CD4-positive, CD25-positive, alpha-beta regulatory T cell (primary cell): ENCODE results near the gene SH3BP1. TPM values are rescaled to one million over a fixed set of nuclear protein-coding genes. Genes with fewer than 3 reads are reported as not detected.
A peak's percentile ranks its signal among the peaks of the same experiment; 100 is the strongest.

Source experiments
- ATAC-seq, 2 donors: fragments of 150-1000 bp; cut with Tn5 transposase; one replicate each; pipeline ENCODE4 v1.10.0; 2021; ENCODE audit warnings: low read depth in 2 of 2, moderate number of reproducible peaks in 2 of 2, moderate library complexity in 1 of 2
- DNase-seq, 3 donors: peaks; one replicate each; pipeline versions ENCODE4 v3.0.0 to v3.0.0-alpha.2; 2012 to 2022; ENCODE audit warnings: mixed read lengths in 1 of 3
- H3K27ac ChIP-seq: one replicate; pipeline ENCODE4 v1.7.0; 2013; ENCODE audit warnings: mild to moderate bottlenecking, low read length; ENCODE audit not compliant: insufficient read depth, poor library complexity, severe bottlenecking
- H3K27me3 ChIP-seq: one replicate; pipeline ENCODE4 v1.7.0; 2013; ENCODE audit warnings: low read length; ENCODE audit not compliant: control insufficient read depth, insufficient read depth
- H3K36me3 ChIP-seq: one replicate; pipeline ENCODE4 v1.7.0; 2013; ENCODE audit warnings: mild to moderate bottlenecking, low read length, moderate library complexity; ENCODE audit not compliant: control insufficient read depth, insufficient read depth
- H3K4me1 ChIP-seq: 2 replicates; pipeline ENCODE4 v1.7.0; 2013; ENCODE audit warnings: mild to moderate bottlenecking, low read length; ENCODE audit not compliant: insufficient read depth, control insufficient read depth, poor library complexity, severe bottlenecking
- H3K4me3 ChIP-seq: one replicate; pipeline ENCODE4 v1.7.0; 2013; ENCODE audit warnings: low read depth, mild to moderate bottlenecking, low read length, moderate library complexity
- H3K9me3 ChIP-seq, 2 experiments: 1 replicate in 1 of 2; 2 replicates in 1 of 2; pipeline ENCODE4 v1.7.0; 2013; ENCODE audit warnings: low read length in 2 of 2, mild to moderate bottlenecking in 1 of 2, moderate library complexity in 1 of 2; ENCODE audit not compliant: control insufficient read depth in 2 of 2
- H3K27ac Mint-ChIP-seq, 3 donors: one replicate each; pipeline ENCODE4 v1.8.0; 2020 to 2022; ENCODE audit warnings: mild to moderate bottlenecking in 3 of 3, mixed read lengths in 3 of 3, moderate library complexity in 2 of 3
- H3K27me3 Mint-ChIP-seq: one replicate; pipeline ENCODE4 v1.8.0; 2022; ENCODE audit warnings: mild to moderate bottlenecking, mixed read lengths
- H3K36me3 Mint-ChIP-seq: one replicate; pipeline ENCODE4 v1.8.0; 2020; ENCODE audit warnings: mixed read lengths
- H3K4me1 Mint-ChIP-seq, 4 donors: one replicate each; pipeline ENCODE4 v1.8.0; 2020 to 2022; ENCODE audit warnings: mixed read lengths in 4 of 4, mild to moderate bottlenecking in 1 of 4
- H3K4me3 Mint-ChIP-seq, 4 donors: one replicate each; pipeline ENCODE4 v1.8.0; 2020 to 2022; ENCODE audit warnings: mild to moderate bottlenecking in 4 of 4, mixed read lengths in 4 of 4, moderate library complexity in 3 of 4
- H3K9me3 Mint-ChIP-seq, 7 donors: one replicate each; pipeline ENCODE4 v1.8.0; 2020 to 2022; ENCODE audit warnings: mixed read lengths in 7 of 7, mild to moderate bottlenecking in 3 of 7, moderate library complexity in 2 of 7
- polyA plus RNA-seq, 4 donors: library from polyadenylated mRNA; unstranded; fragments of 300-500 nt; fragmentation: Illumina TruSeq; gene quantifications; one replicate each; pipeline ENCODE4 v1.2.3, GENCODE V29; 2021
- total RNA-seq: library from RNA; stranded (reverse); gene quantifications from one replicate; pipeline ENCODE4 v1.2.3, GENCODE V29; 2022

Gene SH3BP1
- total and polyA plus RNA-seq, 5 donors from 2014 or later: 10.1 to 126 (median 17.2) TPM

DNA sequence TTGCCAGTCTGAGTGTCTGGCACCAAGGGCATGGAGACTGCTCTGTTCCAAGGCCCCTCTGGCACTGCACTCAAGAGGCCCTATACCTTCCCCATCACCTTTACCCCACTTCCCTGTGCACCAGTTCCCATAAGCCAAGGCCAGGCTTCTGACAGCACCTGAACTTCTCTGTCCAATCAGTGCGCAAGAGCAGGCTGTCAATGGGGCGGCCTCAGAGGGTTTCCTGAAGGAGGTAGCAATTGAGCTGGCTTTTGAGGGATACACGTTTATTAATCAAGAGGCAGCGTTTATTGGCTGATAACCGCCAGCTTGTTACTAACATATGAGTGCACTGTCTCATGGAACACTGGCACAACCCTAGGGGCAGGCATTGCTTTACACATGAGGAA is 2.1 kb downstream of the SH3BP1 start:
- Histone ChIP-seq H3K27ac (peak overlapping the region; percentile 88), H3K27me3 (no peaks in the 10 kb centered on the region), H3K4me3 (peak overlapping the region; percentile 50), H3K36me3 (peaks cover 44% of the 10 kb centered on the region), H3K4me1 (peaks cover 64% of the 10 kb centered on the region), H3K9me3 (no peaks in the 10 kb centered on the region)
- H3K4me3 Mint-ChIP-seq: peak overlapping the region; percentile 91 to 98 (median 98)
- H3K27ac Mint-ChIP-seq: peak overlapping the region in 2 of 3 donors; percentile 11 to 85
- no peak for DNase-seq
- peaks cover 0 to 69% (median 35%) of the 10 kb centered on the region in 4 donors for H3K4me1 Mint-ChIP-seq
- peaks cover 16% of the 10 kb centered on the region for H3K36me3 Mint-ChIP-seq
- no peaks in the 10 kb centered on the region for H3K27me3 Mint-ChIP-seq
- no peaks in the 10 kb centered on the region for H3K9me3 Mint-ChIP-seq
- no peak for ATAC-seq

DNA sequence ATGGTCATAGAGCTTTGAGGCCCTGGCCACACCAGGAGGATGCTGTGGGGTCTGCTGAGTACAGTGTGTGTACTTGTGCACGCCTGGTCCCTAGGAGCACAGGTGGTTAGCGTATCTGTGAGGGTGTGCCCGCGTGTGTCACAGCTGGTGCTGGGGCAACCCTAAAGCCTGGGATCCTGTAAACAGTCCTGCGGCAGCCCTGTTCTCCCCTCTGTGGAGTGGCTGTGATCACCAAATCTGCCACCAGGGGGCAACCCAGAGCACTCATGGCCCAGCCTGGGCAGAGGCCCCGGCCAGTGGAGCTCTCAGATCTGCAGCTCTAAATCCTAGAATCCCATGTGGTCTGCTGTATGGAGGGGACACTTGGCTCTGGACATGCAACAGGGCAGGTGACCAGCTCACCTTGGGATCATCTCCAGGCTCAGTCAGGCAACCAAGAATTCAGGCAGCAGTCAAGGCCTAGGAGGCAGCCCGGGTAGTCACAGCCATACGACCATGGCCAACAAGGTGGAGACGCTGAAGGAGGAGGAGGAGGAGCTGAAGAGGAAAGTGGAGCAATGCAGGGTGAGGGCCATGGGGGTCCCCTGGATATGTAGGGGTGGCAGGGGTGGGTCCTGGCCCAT is 3.9 kb downstream of the SH3BP1 start:
- H3K4me1 ChIP-seq: peaks cover 46% of the 10 kb centered on the region
- H3K4me3 Mint-ChIP-seq: peak overlapping the region; percentile 56 to 98 (median 72)
- no peaks in the 10 kb centered on the region for H3K9me3 Mint-ChIP-seq
- H3K36me3 ChIP-seq: peaks cover 61% of the 10 kb centered on the region
- no peaks in the 10 kb centered on the region for H3K27me3 Mint-ChIP-seq
- H3K27me3 ChIP-seq: no peaks in the 10 kb centered on the region
- no peaks in the 10 kb centered on the region for H3K9me3 ChIP-seq
- DNase-seq (peak; percentile 74 to 82 (median 79)), ATAC-seq (peak; percentile 63 to 72)
- peak overlapping the region; percentile 43 to 95 (median 88) for H3K27ac Mint-ChIP-seq
- H3K4me1 Mint-ChIP-seq: peaks cover 0 to 54% (median 25%) of the 10 kb centered on the region in 4 donors
- no peak overlapping the region for H3K27ac ChIP-seq
- H3K36me3 Mint-ChIP-seq: peaks cover 16% of the 10 kb centered on the region
- no peak overlapping the region for H3K4me3 ChIP-seq

DNA sequence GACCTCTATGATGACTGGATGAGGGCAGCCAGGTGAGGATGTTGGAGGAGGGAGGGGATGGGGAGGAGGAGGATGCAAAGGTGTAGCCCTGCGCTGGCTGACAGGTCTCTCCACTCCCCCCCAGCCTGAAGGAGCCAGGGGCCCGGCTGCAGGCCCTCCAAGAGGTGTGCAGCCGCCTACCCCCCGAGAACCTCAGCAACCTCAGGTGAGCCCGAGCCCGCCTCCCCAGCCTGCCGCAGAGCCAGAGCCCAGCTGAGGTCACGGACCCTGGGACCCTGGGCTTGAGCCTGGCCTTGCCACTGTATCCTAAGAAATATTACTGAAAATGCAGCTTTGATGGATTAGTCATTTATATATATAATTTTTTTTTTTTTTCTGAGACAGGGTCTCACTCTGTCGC is 7.8 kb downstream of the SH3BP1 start:
- Mint-ChIP-seq H3K36me3 (peaks cover 23% of the 10 kb centered on the region), H3K27ac (no peak overlapping the region), H3K27me3 (no peaks in the 10 kb centered on the region), H3K9me3 (no peaks in the 10 kb centered on the region), H3K4me3 (no peak overlapping the region), H3K4me1 (peaks cover 0 to 32% (median 14%) of the 10 kb centered on the region in 4 donors)
- Histone ChIP-seq H3K36me3 (peaks cover 86% of the 10 kb centered on the region), H3K4me3 (no peak overlapping the region), H3K4me1 (peaks cover 15% of the 10 kb centered on the region), H3K27me3 (no peaks in the 10 kb centered on the region), H3K9me3 (no peaks in the 10 kb centered on the region), H3K27ac (no peak overlapping the region)
- ATAC-seq (no peak), DNase-seq (no peak)

DNA sequence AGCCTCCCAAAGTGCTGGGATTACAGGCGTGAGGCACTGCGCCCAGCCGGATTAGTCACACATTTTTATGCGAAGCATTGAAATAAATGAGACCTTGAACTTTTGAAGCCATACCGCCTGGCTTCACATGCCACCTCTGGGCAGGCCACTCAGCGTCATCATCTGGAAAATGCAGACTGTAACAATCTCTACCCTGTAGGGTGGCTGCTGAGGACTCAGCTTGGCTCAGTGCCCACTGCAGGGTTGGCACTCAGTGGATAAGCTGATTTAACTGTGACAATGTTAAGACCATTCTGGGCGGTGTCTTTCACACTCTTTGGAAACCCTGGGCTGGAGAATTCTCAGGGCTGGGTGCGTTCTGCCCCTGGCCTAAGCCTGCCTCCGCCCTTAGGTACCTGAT is 8.5 kb downstream of the SH3BP1 start:
- Mint-ChIP-seq H3K4me3 (no peak overlapping the region), H3K9me3 (no peaks in the 10 kb centered on the region), H3K27ac (no peak overlapping the region), H3K4me1 (peaks cover 0 to 25% (median 11%) of the 10 kb centered on the region in 4 donors), H3K36me3 (peaks cover 18% of the 10 kb centered on the region), H3K27me3 (no peaks in the 10 kb centered on the region)
- Histone ChIP-seq H3K4me3 (no peak overlapping the region), H3K27ac (no peak overlapping the region), H3K27me3 (no peaks in the 10 kb centered on the region), H3K9me3 (no peaks in the 10 kb centered on the region), H3K4me1 (peaks cover 9% of the 10 kb centered on the region), H3K36me3 (peaks cover 87% of the 10 kb centered on the region)
- ATAC-seq (no peak), DNase-seq (no peak)

DNA sequence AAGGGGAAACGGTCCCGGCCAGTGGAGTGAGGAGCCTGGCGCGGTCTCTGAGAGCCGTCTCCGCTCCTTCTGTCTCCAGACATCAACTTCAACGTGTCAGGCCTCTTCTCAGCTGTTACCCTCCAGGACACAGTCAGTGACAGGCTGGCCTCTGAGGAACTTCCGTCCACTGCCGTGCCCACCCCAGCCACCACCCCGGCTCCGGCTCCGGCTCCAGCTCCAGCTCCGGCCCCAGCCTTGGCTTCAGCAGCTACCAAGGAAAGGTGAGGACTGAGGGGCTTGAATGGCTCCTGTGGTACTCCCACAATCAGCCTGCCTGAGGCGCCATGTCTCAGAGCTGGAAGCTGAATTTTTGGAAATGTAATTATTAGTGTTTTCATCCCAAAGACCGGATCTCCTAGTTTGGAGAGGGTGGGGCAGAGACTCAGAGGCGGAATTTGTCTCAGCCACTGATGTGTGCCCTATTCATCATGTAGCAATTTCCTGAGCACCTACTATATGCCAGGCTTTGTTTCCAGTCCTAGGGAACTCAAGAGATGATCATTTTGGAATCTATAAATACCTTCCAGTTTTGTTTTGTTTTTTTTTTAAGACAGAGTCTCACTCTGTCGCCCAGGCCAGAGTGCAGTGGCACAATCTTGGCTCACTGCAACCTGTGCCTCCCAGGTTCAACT is 11.1 kb downstream of the SH3BP1 start:
- no peaks in the 10 kb centered on the region for H3K27me3 ChIP-seq
- no peak overlapping the region for H3K27ac ChIP-seq
- Mint-ChIP-seq H3K36me3 (peaks cover 8% of the 10 kb centered on the region), H3K27me3 (no peaks in the 10 kb centered on the region), H3K4me3 (no peak overlapping the region), H3K27ac (no peak overlapping the region), H3K9me3 (no peaks in the 10 kb centered on the region), H3K4me1 (peaks cover 0 to 12% (median 3%) of the 10 kb centered on the region in 4 donors)
- no peak overlapping the region for H3K4me3 ChIP-seq
- DNase-seq (no peak), ATAC-seq (no peak)
- H3K4me1 ChIP-seq: no peaks in the 10 kb centered on the region
- peaks cover 82% of the 10 kb centered on the region for H3K36me3 ChIP-seq
- H3K9me3 ChIP-seq: no peaks in the 10 kb centered on the region

DNA sequence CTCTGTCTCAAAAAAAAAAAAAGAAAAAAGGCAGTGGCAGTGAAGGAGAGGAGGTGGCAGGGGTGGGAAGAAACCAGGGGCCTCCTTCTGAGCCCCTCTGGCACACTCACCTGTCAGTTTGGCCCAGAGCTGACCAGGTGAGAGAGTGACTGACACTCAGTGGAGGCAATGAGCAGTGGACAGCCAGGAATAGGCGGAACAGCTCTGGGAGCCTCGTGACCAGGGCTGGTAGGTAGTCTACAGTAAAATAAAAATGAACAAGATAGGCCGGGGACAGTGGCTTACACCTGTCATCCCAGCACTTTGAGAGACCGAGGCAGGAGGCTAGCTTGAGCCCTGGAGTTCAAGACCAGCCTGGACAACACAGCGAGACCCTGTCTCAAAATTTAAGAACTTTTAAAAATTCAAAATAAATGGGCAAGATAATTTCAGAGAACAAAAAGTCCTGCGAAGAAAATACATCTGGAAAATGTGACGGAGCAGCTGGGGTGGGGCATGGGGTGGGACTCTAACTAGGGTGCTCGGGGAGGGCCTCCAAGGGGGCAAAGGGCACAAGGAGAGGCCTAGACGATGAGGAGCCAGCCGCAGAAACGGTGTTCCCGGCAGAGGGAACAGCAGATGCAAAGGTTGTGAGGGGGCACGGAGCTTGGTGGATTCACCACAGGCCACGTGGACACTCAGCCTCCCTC is 15.2 kb downstream of the SH3BP1 start:
- Histone ChIP-seq H3K4me3 (no peak overlapping the region), H3K9me3 (no peaks in the 10 kb centered on the region), H3K36me3 (peaks cover 44% of the 10 kb centered on the region), H3K27me3 (no peaks in the 10 kb centered on the region), H3K4me1 (peaks cover 13% of the 10 kb centered on the region), H3K27ac (no peak overlapping the region)
- Mint-ChIP-seq H3K36me3 (peaks cover 3% of the 10 kb centered on the region), H3K9me3 (no peaks in the 10 kb centered on the region), H3K4me1 (peaks cover 0 to 28% (median 11%) of the 10 kb centered on the region in 4 donors), H3K4me3 (no peak overlapping the region), H3K27ac (peak overlapping the region in 2 of 3 donors; percentile 14 to 46), H3K27me3 (no peaks in the 10 kb centered on the region)
- DNase-seq: no peak
- ATAC-seq: no peak

DNA sequence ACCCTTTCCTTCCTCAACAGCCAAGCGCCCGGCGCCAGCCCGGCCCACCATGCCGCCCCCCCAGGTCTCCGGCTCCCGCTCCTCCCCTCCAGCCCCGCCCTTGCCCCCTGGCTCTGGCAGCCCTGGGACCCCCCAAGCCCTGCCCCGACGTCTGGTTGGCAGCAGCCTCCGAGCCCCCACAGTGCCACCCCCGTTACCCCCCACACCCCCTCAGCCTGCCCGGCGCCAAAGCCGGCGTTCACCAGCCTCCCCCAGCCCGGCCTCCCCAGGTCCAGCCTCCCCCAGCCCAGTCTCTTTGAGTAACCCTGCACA is 15.7 kb downstream of the SH3BP1 start:
- Mint-ChIP-seq H3K9me3 (no peaks in the 10 kb centered on the region), H3K4me1 (peaks cover 0 to 33% (median 16%) of the 10 kb centered on the region in 4 donors), H3K27ac (no peak overlapping the region), H3K4me3 (no peak overlapping the region), H3K27me3 (no peaks in the 10 kb centered on the region), H3K36me3 (no peaks in the 10 kb centered on the region)
- Histone ChIP-seq H3K9me3 (no peaks in the 10 kb centered on the region), H3K27me3 (no peaks in the 10 kb centered on the region), H3K4me3 (no peak overlapping the region), H3K36me3 (peaks cover 39% of the 10 kb centered on the region), H3K27ac (no peak overlapping the region), H3K4me1 (peaks cover 18% of the 10 kb centered on the region)
- ATAC-seq: no peak
- no peak for DNase-seq
